ENCODE results near the gene SUSD1. TPM values are rescaled to one million over a fixed set of nuclear protein-coding genes. Genes with fewer than 3 reads are reported as not detected.
A peak's percentile ranks its signal among the peaks of the same experiment; 100 is the strongest.

Gene SUSD1
- total and polyA plus RNA-seq, 8 donors: 2.6 to 14.8 (median 4.4) TPM

DNA sequence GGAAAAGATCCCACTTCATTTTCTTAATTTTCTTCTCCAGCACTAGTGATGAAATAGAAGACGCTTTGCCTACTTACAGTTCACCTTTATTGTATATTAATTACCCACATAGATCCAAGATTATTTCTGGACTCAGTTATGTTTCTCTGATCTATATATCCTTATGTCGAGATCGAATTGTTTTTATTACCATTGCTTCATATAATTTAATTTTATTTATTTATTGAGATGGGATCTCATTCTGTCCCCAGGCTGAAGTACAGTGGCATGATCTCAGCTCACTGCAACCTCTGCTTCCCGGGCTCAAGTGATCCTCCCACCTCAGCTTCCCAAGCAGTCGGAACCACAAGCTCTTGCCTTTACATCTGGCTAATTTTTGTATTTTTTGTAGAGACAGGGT is 157.2 kb downstream of the SUSD1 start:
- no peaks in the 10 kb centered on the region for H3K9me3 ChIP-seq
- no peak overlapping the region for H3K27ac ChIP-seq
- no peak for DNase-seq
- intact Hi-C loops (cut with DNase I): no loop called here
- 82 to 89% methylated on average over 5 of the region's 5 CpGs for WGBS, 2 donors
- ATAC-seq: no peak
- peaks cover 0 to 18% (median 11%) of the 10 kb centered on the region in 3 donors for H3K4me1 ChIP-seq
- no peak overlapping the region for H3K4me3 ChIP-seq
- no peak for FAIRE-seq
- H3K27me3 ChIP-seq: no peaks in the 10 kb centered on the region
- TF ChIP-seq, protein P1, sequence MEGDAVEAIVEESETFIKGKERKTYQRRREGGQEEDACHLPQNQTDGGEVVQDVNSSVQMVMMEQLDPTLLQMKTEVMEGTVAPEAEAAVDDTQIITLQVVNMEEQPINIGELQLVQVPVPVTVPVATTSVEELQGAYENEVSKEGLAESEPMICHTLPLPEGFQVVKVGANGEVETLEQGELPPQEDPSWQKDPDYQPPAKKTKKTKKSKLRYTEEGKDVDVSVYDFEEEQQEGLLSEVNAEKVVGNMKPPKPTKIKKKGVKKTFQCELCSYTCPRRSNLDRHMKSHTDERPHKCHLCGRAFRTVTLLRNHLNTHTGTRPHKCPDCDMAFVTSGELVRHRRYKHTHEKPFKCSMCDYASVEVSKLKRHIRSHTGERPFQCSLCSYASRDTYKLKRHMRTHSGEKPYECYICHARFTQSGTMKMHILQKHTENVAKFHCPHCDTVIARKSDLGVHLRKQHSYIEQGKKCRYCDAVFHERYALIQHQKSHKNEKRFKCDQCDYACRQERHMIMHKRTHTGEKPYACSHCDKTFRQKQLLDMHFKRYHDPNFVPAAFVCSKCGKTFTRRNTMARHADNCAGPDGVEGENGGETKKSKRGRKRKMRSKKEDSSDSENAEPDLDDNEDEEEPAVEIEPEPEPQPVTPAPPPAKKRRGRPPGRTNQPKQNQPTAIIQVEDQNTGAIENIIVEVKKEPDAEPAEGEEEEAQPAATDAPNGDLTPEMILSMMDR (IDR thresholded peaks at IDR 0.05): no peak
- no peaks in the 10 kb centered on the region for H3K36me3 ChIP-seq

DNA sequence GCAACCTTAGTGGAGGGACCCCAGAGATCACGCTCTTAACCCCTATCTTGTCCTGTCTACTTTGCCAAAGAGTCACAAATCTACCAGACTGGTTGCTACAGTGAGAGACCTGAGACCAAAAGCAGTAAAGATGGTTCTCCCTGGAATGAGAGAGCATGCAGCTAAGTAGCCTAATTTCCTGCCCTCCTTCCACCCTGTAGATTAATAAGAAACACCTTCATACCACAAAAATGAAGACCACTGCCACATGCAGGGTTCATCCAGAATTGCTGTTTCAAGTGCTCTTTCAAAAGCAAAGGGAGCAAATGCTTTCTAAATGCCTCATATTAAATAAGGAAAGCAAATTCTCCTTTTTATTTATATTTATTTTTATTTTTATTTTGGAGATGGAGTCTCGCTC is 159.4 kb downstream of the SUSD1 start:
- no peak for ATAC-seq
- H3K4me1 ChIP-seq: peaks cover 0 to 13% (median 4%) of the 10 kb centered on the region in 3 donors
- H3K36me3 ChIP-seq: no peaks in the 10 kb centered on the region
- FAIRE-seq: no peak
- DNase-seq: no peak
- H3K9me3 ChIP-seq: no peaks in the 10 kb centered on the region
- WGBS, 2 donors: 59 to 65% methylated on average over 2 of the region's 2 CpGs
- TF ChIP-seq, protein P1 (IDR thresholded peaks at IDR 0.05): no peak
- intact Hi-C loops (cut with DNase I): no loop called here
- H3K27ac ChIP-seq: no peak overlapping the region
- H3K27me3 ChIP-seq: no peaks in the 10 kb centered on the region
- no peak overlapping the region for H3K4me3 ChIP-seq

DNA sequence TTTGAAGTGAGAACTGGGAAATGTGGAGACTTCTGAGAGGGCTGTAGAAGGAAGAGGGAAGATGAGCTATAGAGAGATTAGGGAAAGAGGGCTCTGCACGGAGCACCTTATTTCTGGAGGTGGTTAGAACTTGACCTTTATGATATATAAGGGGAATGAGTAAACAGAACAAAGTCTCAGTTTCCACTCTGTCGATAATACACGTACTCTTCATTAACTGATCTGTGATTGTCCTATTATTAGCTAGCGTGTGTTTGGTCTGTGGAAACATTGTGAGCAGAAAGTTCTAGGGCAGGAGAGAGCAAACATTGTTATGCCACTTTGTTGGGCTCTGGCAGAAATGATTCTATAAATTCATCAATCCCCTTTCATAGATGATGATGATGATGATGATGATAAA is 159.9 kb downstream of the SUSD1 start:
- H3K4me1 ChIP-seq: peaks cover 0 to 13% (median 4%) of the 10 kb centered on the region in 3 donors
- H3K4me3 ChIP-seq: no peak overlapping the region
- ATAC-seq (no peak), FAIRE-seq (no peak), DNase-seq (no peak)
- H3K9me3 ChIP-seq: no peaks in the 10 kb centered on the region
- TF ChIP-seq, protein P1 (IDR thresholded peaks at IDR 0.05): no peak
- intact Hi-C loops (cut with DNase I): no loop called here
- no peaks in the 10 kb centered on the region for H3K36me3 ChIP-seq
- no peak overlapping the region for H3K27ac ChIP-seq
- H3K27me3 ChIP-seq: no peaks in the 10 kb centered on the region
- WGBS, 2 donors: 75 to 77% methylated on average over 4 of the region's 4 CpGs

DNA sequence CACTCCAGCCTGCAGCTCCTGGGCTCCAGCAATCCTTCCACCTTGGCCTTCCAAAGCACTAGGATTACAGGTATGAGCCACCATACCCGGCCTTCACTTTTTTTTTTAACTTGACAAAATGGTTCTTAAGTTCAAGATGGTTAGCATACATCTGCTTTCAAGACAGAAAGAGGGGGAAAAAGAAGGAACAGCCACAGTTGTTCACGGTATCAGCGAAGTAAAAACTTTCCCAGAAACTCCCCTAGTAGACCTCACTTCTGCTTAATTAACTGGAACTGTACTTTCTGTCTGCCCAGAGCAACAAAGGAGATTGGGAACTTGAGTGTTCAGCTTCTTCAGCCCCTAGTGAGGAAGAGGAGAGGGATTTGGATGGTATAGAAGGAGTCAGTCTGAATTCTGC is 161.8 kb downstream of the SUSD1 start:
- Histone ChIP-seq H3K36me3 (no peaks in the 10 kb centered on the region), H3K27ac (peak overlapping the region in 2 of 4 donors; percentile 70 to 80), H3K9me3 (no peaks in the 10 kb centered on the region), H3K4me1 (peaks cover 0 to 13% (median 4%) of the 10 kb centered on the region in 3 donors), H3K27me3 (no peaks in the 10 kb centered on the region), H3K4me3 (no peak overlapping the region)
- TF ChIP-seq, protein P1 (IDR thresholded peaks at IDR 0.05): no peak
- intact Hi-C loops (cut with DNase I): no loop called here
- 85 to 89% methylated on average over 3 of the region's 3 CpGs for WGBS, 2 donors
- no peak for FAIRE-seq
- no peak for DNase-seq
- ATAC-seq: peak in 2 of 4 donors; percentile 8 to 29

DNA sequence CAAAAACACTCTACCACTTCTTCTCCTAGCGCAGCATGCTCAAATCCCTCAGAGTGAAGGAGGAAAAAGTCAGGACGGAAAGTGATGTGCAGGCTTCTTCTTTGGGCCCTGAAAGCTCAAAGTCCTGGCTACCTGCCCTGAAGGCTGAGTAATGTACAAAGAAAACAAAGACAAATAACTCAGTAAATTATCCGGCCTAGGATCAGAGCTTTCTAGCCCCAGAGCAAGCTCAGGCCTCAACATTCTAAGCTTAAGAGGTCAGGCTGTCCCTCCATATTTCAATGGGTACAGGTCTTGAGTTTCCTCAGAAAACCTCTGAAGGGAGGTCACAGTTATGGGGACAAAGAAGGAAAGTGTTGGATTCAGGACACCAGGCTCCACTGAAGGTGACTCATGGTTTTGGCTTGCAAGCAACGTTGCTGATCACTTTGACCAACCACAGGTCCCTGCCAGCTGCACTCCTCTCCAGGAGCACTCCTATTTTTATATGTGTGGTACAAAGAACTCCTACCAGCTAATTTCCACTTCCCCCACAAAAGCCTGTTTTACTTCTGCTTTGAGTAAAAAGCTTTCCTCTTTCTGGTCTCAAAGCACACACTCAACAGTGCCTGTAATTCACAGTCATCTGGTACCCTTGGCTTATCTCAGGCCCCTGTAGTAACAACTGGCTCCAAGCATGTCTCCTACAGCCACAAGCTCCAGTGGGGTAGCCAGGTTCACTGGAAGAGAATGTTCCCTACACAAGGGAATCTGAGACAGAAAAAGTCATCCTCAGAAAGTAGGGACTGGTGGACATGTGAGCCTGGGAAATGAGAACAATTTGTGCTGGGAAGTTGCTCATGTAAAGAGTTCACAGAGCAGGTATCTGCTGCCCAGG is 162.8 kb downstream of the SUSD1 start:
- H3K9me3 ChIP-seq: no peaks in the 10 kb centered on the region
- WGBS, 2 donors: 38 to 50% methylated on average over 4 of the region's 4 CpGs
- H3K4me1 ChIP-seq: peaks cover 0 to 13% (median 4%) of the 10 kb centered on the region in 3 donors
- H3K27ac ChIP-seq: peak overlapping the region in 3 of 4 donors; percentile 4 to 80 (median 70)
- FAIRE-seq (no peak), DNase-seq (peak in 4 of 6 donors; percentile 45 to 74 (median 55)), ATAC-seq (peak; percentile 89 to 95 (median 93))
- intact Hi-C loops (cut with DNase I): no loop called here
- H3K36me3 ChIP-seq: no peaks in the 10 kb centered on the region
- no peaks in the 10 kb centered on the region for H3K27me3 ChIP-seq
- TF ChIP-seq, protein P1 (IDR thresholded peaks at IDR 0.05): no peak
- no peak overlapping the region for H3K4me3 ChIP-seq
